HepG2 (cell line): ENCODE results near the gene VWA7. TPM values are rescaled to one million over a fixed set of nuclear protein-coding genes. Genes with fewer than 3 reads are reported as not detected.

ENCODE experiments used
- ARHGAP35 ChIP-seq: sonication (generic); formaldehyde crosslinking; IDR thresholded peaks from 2 replicates; pipeline ENCODE4 v1.9.0; 2022; ENCODE audit warnings: mild to moderate bottlenecking, inconsistent platforms, moderate library complexity, missing genetic modification reagents, borderline replicate concordance
- GATAD2A ChIP-seq: IDR thresholded peaks from 2 replicates; pipeline ENCODE4 v1.6.1; 2016
- GTF2F1 ChIP-seq: fragments of 150-350 bp; IDR thresholded peaks from 2 replicates; pipeline ENCODE4 v1.6.1; 2014; ENCODE audit warnings: low read length
- HNRNPL ChIP-seq: fragments of 200-400 bp; formaldehyde crosslinking; IDR thresholded peaks from 2 replicates; pipeline ENCODE4 v1.6.1; 2017; ENCODE audit warnings: mild to moderate bottlenecking, low read depth, low read length
- KDM2A ChIP-seq: sonication (generic); formaldehyde crosslinking; IDR thresholded peaks from 2 replicates; pipeline ENCODE4 v1.4.0; 2020; ENCODE audit warnings: low read depth, missing genetic modification reagents, borderline replicate concordance
- RBAK ChIP-seq: sonication (generic); formaldehyde crosslinking; IDR thresholded peaks from 2 replicates; pipeline ENCODE4 v1.5.1; 2020; ENCODE audit warnings: mild to moderate bottlenecking, missing genetic modification reagents
- RORA ChIP-seq: sonication (generic); formaldehyde crosslinking; IDR thresholded peaks from 2 replicates; pipeline ENCODE4 v1.5.0; 2020; ENCODE audit warnings: mild to moderate bottlenecking, missing genetic modification reagents, moderate library complexity
- SMARCE1 ChIP-seq: fragments of 450-650 bp; IDR thresholded peaks from 2 replicates; pipeline ENCODE4 v1.6.1; 2017; ENCODE audit warnings: borderline replicate concordance
- SNAI1 ChIP-seq: sonication (generic); formaldehyde crosslinking; IDR thresholded peaks from 2 replicates; pipeline ENCODE4 v1.5.0; 2020; ENCODE audit warnings: mild to moderate bottlenecking, missing genetic modification reagents, borderline replicate concordance
- TP53 ChIP-seq: sonication (generic); formaldehyde crosslinking; conservative IDR thresholded peaks from 2 replicates; pipeline ENCODE4 v1.4.0; 2020; ENCODE audit warnings: missing genetic modification reagents
- TSC22D2 ChIP-seq: sonication (generic); formaldehyde crosslinking; IDR thresholded peaks from 2 replicates; pipeline ENCODE4 v1.5.1; 2020; ENCODE audit warnings: missing genetic modification reagents, mild to moderate bottlenecking, borderline replicate concordance
- ZFP1 ChIP-seq: IDR thresholded peaks from 2 replicates; pipeline ENCODE4 v1.6.1; 2016
- ZMAT3 ChIP-seq: sonication (generic); formaldehyde crosslinking; conservative IDR thresholded peaks from 2 replicates; pipeline ENCODE4 v1.7.0; 2021; ENCODE audit warnings: missing genetic modification reagents
- ZNF253 ChIP-seq: sonication (generic); formaldehyde crosslinking; IDR thresholded peaks from 2 replicates; pipeline ENCODE4 v1.8.0; 2022; ENCODE audit warnings: mild to moderate bottlenecking, missing genetic modification reagents, borderline replicate concordance
- ZNF75D ChIP-seq: sonication (generic); formaldehyde crosslinking; IDR thresholded peaks from 2 replicates; pipeline ENCODE4 v1.8.1; 2023; ENCODE audit warnings: missing genetic modification reagents, mild to moderate bottlenecking, borderline replicate concordance
- polyA plus RNA-seq, 8 experiments: library from polyadenylated mRNA; depleted of rRNA in 3 of 8; stranded (reverse) in 7 of 8; unstranded in 1 of 8; fragments of >200 nt; fragmentation: Illumina TruSeq in 4 of 8; extraction: Trizol in 4 of 8; gene quantifications; 2 replicates each; pipeline versions ENCODE4 v1.2.1 to v1.2.3, GENCODE V29; 2011 to 2016; ENCODE audit warnings: low read depth in 4 of 8, missing spikeins in 1 of 8, mixed read lengths in 1 of 8; ENCODE audit not compliant: insufficient read depth in 1 of 8
- total RNA-seq, 5 experiments: library from RNA; depleted of rRNA; stranded (reverse); fragments of >200 nt; fragmentation: Illumina TruSeq; extraction: Trizol; gene quantifications; 2 replicates each; pipeline ENCODE4 v1.2.3, GENCODE V29; 2016; ENCODE audit warnings: low read depth in 1 of 5
- TF ChIP-seq, protein P1 (sequence below): IDR thresholded peaks from 2 replicates; pipeline ENCODE4 v1.6.1; 2016; ENCODE audit warnings: low read depth
- TF ChIP-seq, protein P2 (sequence below): sonication (generic); formaldehyde crosslinking; IDR thresholded peaks from 2 replicates; pipeline ENCODE4 v1.4.0; 2020; ENCODE audit warnings: missing genetic modification reagents
- TF ChIP-seq, protein P3 (sequence below): IDR thresholded peaks from 2 replicates; pipeline ENCODE4 v1.6.1; 2016; ENCODE audit warnings: control low read depth

VWA7 gene
- total and polyA plus RNA-seq, 2 of the 13 experiments (the other 11 are each of a cell fraction or from before 2014, with no cell fraction given): 0.86 to 3.3 TPM

DNA sequence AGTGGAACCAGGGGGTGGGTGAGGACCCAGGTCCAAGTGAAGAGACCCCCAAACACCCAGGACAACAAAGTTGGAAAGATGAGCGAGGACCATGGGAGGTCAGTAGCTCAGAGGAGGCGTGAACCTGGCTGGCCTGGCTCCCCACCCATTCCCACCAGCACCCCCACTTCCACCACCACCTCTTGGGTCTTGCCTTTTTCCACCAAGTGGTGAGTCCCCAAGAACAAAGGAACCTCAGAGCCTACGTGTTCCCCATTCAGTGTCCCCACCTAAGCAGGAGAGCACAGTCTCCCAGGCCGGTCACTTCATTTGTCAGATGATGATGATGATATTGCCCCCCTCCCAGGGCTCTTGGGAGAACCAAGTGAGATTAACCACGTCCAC is 531 bp upstream of the VWA7 start (continued):
- TF ChIP-seq, protein P1, sequence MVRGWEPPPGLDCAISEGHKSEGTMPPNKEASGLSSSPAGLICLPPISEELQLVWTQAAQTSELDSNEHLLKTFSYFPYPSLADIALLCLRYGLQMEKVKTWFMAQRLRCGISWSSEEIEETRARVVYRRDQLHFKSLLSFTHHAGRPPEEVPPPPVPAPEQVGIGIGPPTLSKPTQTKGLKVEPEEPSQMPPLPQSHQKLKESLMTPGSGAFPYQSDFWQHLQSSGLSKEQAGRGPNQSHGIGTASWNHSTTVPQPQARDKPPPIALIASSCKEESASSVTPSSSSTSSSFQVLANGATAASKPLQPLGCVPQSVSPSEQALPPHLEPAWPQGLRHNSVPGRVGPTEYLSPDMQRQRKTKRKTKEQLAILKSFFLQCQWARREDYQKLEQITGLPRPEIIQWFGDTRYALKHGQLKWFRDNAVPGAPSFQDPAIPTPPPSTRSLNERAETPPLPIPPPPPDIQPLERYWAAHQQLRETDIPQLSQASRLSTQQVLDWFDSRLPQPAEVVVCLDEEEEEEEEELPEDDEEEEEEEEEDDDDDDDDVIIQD: no peak
- TF ChIP-seq, protein P2, sequence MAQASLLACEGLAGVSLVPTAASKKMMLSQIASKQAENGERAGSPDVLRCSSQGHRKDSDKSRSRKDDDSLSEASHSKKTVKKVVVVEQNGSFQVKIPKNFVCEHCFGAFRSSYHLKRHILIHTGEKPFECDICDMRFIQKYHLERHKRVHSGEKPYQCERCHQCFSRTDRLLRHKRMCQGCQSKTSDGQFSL (CRISPR knock-in tag): no peak
- TF ChIP-seq ZMAT3: 0 out of 2 replicates have a peak, but pooled peaks have one; percentile 27
- TF ChIP-seq SNAI1 (CRISPR knock-in tag): no peak
- TF ChIP-seq ZNF253 (CRISPR knock-in tag): 0 out of 2 replicates have a peak, but pooled peaks have one; percentile 29
- TF ChIP-seq HNRNPL: no peak
- no peak for TF ChIP-seq ZFP1
- no peak for TF ChIP-seq RBAK
- TF ChIP-seq SMARCE1: no peak
- no peak for TF ChIP-seq KDM2A (CRISPR knock-in tag)
- TF ChIP-seq GATAD2A: no peak
- TF ChIP-seq GTF2F1: no peak
- TF ChIP-seq TP53: no peak
- TF ChIP-seq ZNF75D (CRISPR knock-in tag): no peak
- TF ChIP-seq, protein P3, sequence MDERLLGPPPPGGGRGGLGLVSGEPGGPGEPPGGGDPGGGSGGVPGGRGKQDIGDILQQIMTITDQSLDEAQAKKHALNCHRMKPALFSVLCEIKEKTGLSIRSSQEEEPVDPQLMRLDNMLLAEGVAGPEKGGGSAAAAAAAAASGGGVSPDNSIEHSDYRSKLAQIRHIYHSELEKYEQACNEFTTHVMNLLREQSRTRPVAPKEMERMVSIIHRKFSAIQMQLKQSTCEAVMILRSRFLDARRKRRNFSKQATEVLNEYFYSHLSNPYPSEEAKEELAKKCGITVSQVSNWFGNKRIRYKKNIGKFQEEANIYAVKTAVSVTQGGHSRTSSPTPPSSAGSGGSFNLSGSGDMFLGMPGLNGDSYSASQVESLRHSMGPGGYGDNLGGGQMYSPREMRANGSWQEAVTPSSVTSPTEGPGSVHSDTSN (CRISPR knock-in tag): no peak
- TF ChIP-seq ARHGAP35 (CRISPR knock-in tag): no peak
- no peak for TF ChIP-seq TSC22D2
- no peak for TF ChIP-seq RORA (CRISPR knock-in tag)
